Peyer's patch (tissue), 4 donors: ENCODE results near the gene RSU1.

Source experiments
- CTCF ChIP-seq, 6 experiments: fragments of 450-650 bp in 4 of 6; fragments of 200-600 bp in 2 of 6; sonication (generic) in 1 of 6; IDR thresholded peaks; one replicate each; pipeline ENCODE4 v1.5.1; 2017 to 2019; ENCODE audit warnings: antibody characterized with exemption in 6 of 6, mild to moderate bottlenecking in 3 of 6, moderate library complexity in 1 of 6
- POLR2A ChIP-seq, 2 donors: fragments of 450-650 bp; IDR thresholded peaks; one replicate each; pipeline ENCODE4 v1.5.1; 2017; ENCODE audit warnings: antibody characterized with exemption in 2 of 2, mild to moderate bottlenecking in 2 of 2, moderate library complexity in 2 of 2

- TF ChIP-seq CTCF (IDR thresholded peaks at IDR 0.05) (no peak), POLR2A (IDR thresholded peaks at IDR 0.05) (no peak)
Measured at GRCh38 chr10:16741540-16741939, 75.7 kb downstream of the RSU1 start.
